ENCODE measurements around the gene CDK5RAP3. TPM values are rescaled to one million over a fixed set of nuclear protein-coding genes. Genes with fewer than 3 reads are reported as not detected.

CDK5RAP3 gene
- total and polyA plus RNA-seq, 7 donors: 21.0 to 44.1 (median 29.9) TPM

GRCh38 chr17:47975823-47976205 lies 4.9 kb downstream of the CDK5RAP3 start:
- Histone ChIP-seq H3K27me3 (ENCODE audit: insufficient read depth in 3 of 3, low read length in 2 of 3) (no peaks in the 10 kb centered on the region), H3K4me1 (no peaks in the 10 kb centered on the region), H3K36me3 (ENCODE audit: insufficient read depth in 1 of 2, low read depth in 1 of 2) (peaks cover 7 to 75% of the 10 kb centered on the region in 2 donors), H3K9me3 (no peaks in the 10 kb centered on the region), H3K27ac (no peak overlapping the region), H3K4me3 (no peak overlapping the region)
- TF ChIP-seq CTCF (IDR thresholded peaks at IDR 0.05): no peak
- 88 to 94% (median 91%) methylated on average over 10 of the region's 10 CpGs for WGBS, 3 donors
- intact Hi-C loops (cut with DNase I): loop anchor here in 1 of 2 donors (5.0 kb wide), 1 partner anchor 41 kb away; no protein-coding TSS in a partner anchor
- ATAC-seq (no peak), DNase-seq (no peak)

- Histone ChIP-seq H3K27ac (no peak overlapping the region), H3K4me1 (no peaks in the 10 kb centered on the region), H3K4me3 (no peak overlapping the region), H3K27me3 (ENCODE audit: insufficient read depth in 3 of 3, low read length in 2 of 3) (no peaks in the 10 kb centered on the region), H3K36me3 (ENCODE audit: insufficient read depth in 1 of 2, low read depth in 1 of 2) (peaks cover 7 to 100% of the 10 kb centered on the region in 2 donors), H3K9me3 (no peaks in the 10 kb centered on the region)
- peak; percentile 38 to 69 for DNase-seq
- TF ChIP-seq CTCF (IDR thresholded peaks at IDR 0.05): peak; percentile 65
- 26 to 36% (median 29%) methylated on average over 7 of the region's 7 CpGs for WGBS, 3 donors
- intact Hi-C loops (cut with DNase I): loop anchor here (2.0 to 5.0 kb wide), 2 partner anchors 39 to 40 kb away; no protein-coding TSS in a partner anchor
- peak; percentile 64 to 78 (median 70) for ATAC-seq
Measured at GRCh38 chr17:47978324-47978723, 7.4 kb downstream of the CDK5RAP3 start.

GRCh38 chr17:47980541-47980940 lies 9.6 kb downstream of the CDK5RAP3 start:
- Histone ChIP-seq H3K36me3 (ENCODE audit: insufficient read depth in 1 of 2, low read depth in 1 of 2) (peaks cover 7 to 92% of the 10 kb centered on the region in 2 donors), H3K9me3 (no peaks in the 10 kb centered on the region), H3K27me3 (ENCODE audit: insufficient read depth in 3 of 3, low read length in 2 of 3) (no peaks in the 10 kb centered on the region), H3K4me1 (no peaks in the 10 kb centered on the region), H3K27ac (no peak overlapping the region), H3K4me3 (no peak overlapping the region)
- ATAC-seq (no peak), DNase-seq (no peak)
- no peak for TF ChIP-seq CTCF (IDR thresholded peaks at IDR 0.05)
- intact Hi-C loops (cut with DNase I): no loop called here

- Histone ChIP-seq H3K4me3 (no peak overlapping the region), H3K27ac (no peak overlapping the region), H3K36me3 (ENCODE audit: insufficient read depth in 1 of 2, low read depth in 1 of 2) (peaks cover 7 to 83% of the 10 kb centered on the region in 2 donors), H3K9me3 (no peaks in the 10 kb centered on the region), H3K27me3 (ENCODE audit: insufficient read depth in 3 of 3, low read length in 2 of 3) (no peaks in the 10 kb centered on the region), H3K4me1 (no peaks in the 10 kb centered on the region)
- TF ChIP-seq CTCF (IDR thresholded peaks at IDR 0.05): no peak
- WGBS, 3 donors: 93 to 98% (median 94%) methylated on average over 9 of the region's 9 CpGs
- no peak for ATAC-seq
- DNase-seq: no peak
- intact Hi-C loops (cut with DNase I): no loop called here
Measured at GRCh38 chr17:47981462-47981861, 10.5 kb downstream of the CDK5RAP3 start.

- H3K9me3 ChIP-seq: no peaks in the 10 kb centered on the region
- no peaks in the 10 kb centered on the region for H3K27me3 ChIP-seq (ENCODE audit: insufficient read depth in 3 of 3, low read length in 2 of 3)
- no peak overlapping the region for H3K4me3 ChIP-seq
- H3K27ac ChIP-seq: no peak overlapping the region
- DNase-seq: no peak
- 72 to 76% (median 73%) methylated on average over 14 of the region's 14 CpGs for WGBS, 3 donors
- no peak for ATAC-seq
- intact Hi-C loops (cut with DNase I): no loop called here
- no peak for TF ChIP-seq CTCF (IDR thresholded peaks at IDR 0.05)
- peaks cover 7 to 76% of the 10 kb centered on the region in 2 donors for H3K36me3 ChIP-seq (ENCODE audit: insufficient read depth in 1 of 2, low read depth in 1 of 2)
- no peaks in the 10 kb centered on the region for H3K4me1 ChIP-seq
Measured at GRCh38 chr17:47982091-47982617, 11.2 kb downstream of the CDK5RAP3 start.

Data from psoas muscle (tissue), 8 donors.